IPS-18a (cell line): Measurements from ENCODE around the gene PRPS1L1.

Source experiments
- H3K27ac ChIP-seq: one replicate; pipeline ENCODE4 v1.5.1; 2013; ENCODE audit warnings: low read length
- H3K27me3 ChIP-seq: one replicate; pipeline ENCODE4 v1.6.1; 2013; ENCODE audit warnings: mild to moderate bottlenecking, low read length; ENCODE audit not compliant: control insufficient read depth, insufficient read depth
- H3K36me3 ChIP-seq: one replicate; pipeline ENCODE4 v1.6.1; 2013; ENCODE audit warnings: low read depth, low read length; ENCODE audit not compliant: control insufficient read depth
- H3K4me1 ChIP-seq: one replicate; pipeline ENCODE4 v1.6.1; 2013; ENCODE audit warnings: low read depth, low read length; ENCODE audit not compliant: control insufficient read depth
- H3K4me3 ChIP-seq: one replicate; pipeline ENCODE4 v1.5.1; 2013; ENCODE audit warnings: low read length
- H3K9ac ChIP-seq: one replicate; pipeline ENCODE4 v1.6.1; 2013; ENCODE audit warnings: mild to moderate bottlenecking, low read length, moderate library complexity
- H3K9me3 ChIP-seq: one replicate; pipeline ENCODE4 v1.6.1; 2013; ENCODE audit warnings: low read depth, low read length; ENCODE audit not compliant: control insufficient read depth

Gene PRPS1L1

DNA sequence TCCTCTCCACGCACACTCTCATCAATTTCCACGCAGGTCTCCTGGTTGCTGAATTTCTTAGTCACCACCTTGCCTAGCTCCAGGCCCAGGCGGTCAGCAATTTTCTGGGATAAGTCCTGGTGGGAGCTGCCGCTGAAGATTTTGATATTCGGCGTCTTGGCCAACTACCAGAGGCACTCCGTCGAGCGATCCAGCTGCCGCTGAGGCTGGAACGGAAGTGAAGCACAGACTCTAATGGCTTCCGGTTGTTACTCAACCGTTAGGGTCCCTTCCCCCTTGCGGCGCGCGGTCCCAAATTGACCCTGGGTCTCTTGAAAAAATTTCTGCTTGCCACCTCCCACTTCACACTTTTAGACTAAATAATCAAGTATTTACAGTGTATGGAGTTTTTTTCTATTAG lies at the start of gene PRPS1L1:
Gene PRPS1L1, minus strand, starts transcription at position 219 of the 400 bp plus-strand sequence.
- H3K9ac ChIP-seq = no peak within 1 kb of the TSS
- H3K9me3 ChIP-seq = no peaks in the 10 kb centered on the region
- H3K27ac ChIP-seq = no peak within 1 kb of the TSS
- no peak within 1 kb of the TSS for H3K4me3 ChIP-seq
- no peaks in the 10 kb centered on the region for H3K27me3 ChIP-seq
- no peaks in the 10 kb centered on the region for H3K36me3 ChIP-seq
- H3K4me1 ChIP-seq = no peaks in the 10 kb centered on the region

DNA sequence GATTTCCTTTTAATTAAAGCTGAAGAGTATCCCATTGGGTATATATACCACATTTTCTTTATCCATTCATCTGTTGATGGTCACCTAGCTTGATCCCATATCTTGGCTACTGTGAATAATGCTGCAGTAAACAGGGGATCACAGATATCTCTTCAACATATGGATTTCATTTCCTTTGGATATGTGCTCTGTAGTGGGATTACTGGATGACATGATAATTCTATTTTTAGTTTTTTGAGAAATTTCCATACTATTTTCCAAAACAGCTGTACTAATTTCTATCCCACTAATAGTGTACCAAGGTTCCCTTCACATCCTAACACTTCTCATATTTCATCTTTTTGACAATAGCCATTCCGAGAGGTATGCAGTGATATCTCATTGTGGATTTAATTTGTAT lies 48.8 kb upstream of the PRPS1L1 start:
- no peak overlapping the region for H3K27ac ChIP-seq

DNA sequence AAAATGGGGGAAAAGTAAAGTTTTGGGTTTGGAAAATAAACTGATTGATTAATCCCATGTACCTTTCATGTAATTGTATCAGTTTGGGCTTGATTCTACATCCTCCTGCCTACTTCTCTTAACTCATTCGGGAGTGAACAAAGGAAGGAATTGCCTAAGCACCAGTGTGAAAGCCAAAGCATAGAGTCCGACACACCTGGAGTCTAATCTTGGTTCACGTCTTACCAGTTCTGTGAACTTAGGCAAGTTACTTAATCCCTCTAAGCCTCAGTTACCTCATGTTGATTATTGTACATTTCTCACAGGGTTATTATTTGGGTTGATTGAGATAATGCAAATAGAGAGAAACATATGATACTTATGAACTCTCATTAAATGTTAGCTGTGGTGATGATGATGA lies 41.1 kb upstream of the PRPS1L1 start:
- Histone ChIP-seq H3K9me3 (no peaks in the 10 kb centered on the region), H3K4me3 (no peak overlapping the region), H3K27ac (no peak overlapping the region), H3K27me3 (no peaks in the 10 kb centered on the region), H3K4me1 (no peaks in the 10 kb centered on the region), H3K36me3 (no peaks in the 10 kb centered on the region), H3K9ac (no peak overlapping the region)

More for the DNA sequence above, 48.8 kb upstream of the PRPS1L1 start:
- Histone ChIP-seq H3K4me3 (no peak overlapping the region), H3K36me3 (no peaks in the 10 kb centered on the region), H3K27me3 (no peaks in the 10 kb centered on the region), H3K9me3 (no peaks in the 10 kb centered on the region), H3K4me1 (no peaks in the 10 kb centered on the region), H3K9ac (no peak overlapping the region)

DNA sequence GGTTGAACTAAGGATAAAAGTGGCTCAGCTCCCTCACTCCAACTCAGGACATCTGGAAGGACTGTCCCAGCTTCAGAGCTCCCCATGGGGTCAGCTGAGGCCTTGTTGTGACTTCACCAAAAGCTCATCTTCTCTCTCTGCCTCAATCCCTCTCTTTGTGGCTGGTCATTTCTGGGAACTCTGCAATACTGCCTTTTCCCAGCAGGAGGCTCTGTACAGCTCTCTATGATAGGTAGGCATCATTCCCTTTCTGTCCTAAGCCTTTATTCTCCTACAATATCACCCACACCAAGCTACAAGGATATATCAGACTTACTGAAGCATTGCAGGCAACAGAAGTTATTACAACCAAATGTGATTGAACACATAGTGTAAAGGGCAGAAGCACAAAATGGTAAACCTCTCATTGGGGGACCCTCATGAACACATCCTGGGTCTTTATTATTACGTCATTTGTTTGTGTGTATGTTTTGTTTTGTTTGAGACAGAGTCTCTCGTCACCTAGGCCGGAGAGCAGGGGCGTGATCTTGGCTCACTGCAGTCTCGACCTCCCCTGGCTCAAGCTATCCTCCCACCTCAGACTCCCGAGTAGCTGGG lies 36.7 kb upstream of the PRPS1L1 start:
- Histone ChIP-seq H3K4me3 (no peak overlapping the region), H3K27me3 (no peaks in the 10 kb centered on the region), H3K27ac (no peak overlapping the region), H3K36me3 (no peaks in the 10 kb centered on the region), H3K9me3 (no peaks in the 10 kb centered on the region), H3K9ac (no peak overlapping the region), H3K4me1 (no peaks in the 10 kb centered on the region)

DNA sequence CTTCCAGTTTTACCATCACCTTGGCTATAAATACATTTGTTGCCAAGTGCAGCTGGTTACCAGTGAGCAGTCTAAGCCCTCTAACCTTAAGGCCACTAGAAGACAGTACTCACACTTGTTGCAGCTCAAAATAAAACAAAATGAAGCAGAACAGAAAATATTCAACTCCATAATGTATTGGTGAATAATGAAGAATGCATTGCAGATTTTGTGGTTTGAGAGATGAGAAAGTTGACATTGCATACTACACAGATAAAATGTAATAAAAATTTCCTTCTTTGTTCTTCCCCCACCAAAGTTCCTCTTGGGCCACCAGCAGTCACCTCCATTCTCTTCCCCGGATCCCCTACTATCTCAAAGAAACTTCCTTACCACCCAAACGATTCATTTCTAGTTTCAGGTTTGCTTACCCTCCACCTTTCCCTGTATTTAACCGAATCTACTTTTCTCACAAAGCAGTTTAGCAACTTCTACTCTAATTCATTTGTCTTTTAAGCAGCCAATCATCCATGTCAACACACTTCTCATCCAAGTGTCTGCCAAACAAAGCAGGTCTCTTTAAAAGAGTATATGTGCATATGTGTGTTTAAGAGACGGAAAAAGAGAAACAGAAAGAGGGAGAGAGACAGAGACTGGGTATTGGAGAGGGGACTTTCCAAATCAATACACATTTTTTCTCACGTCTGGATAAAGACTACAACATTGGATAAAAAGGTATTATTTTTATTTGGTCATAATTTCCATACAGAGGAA lies 35.7 kb upstream of the PRPS1L1 start:
- Histone ChIP-seq H3K36me3 (no peaks in the 10 kb centered on the region), H3K9me3 (no peaks in the 10 kb centered on the region), H3K27me3 (no peaks in the 10 kb centered on the region), H3K4me1 (no peaks in the 10 kb centered on the region), H3K9ac (no peak overlapping the region), H3K27ac (no peak overlapping the region), H3K4me3 (no peak overlapping the region)

DNA sequence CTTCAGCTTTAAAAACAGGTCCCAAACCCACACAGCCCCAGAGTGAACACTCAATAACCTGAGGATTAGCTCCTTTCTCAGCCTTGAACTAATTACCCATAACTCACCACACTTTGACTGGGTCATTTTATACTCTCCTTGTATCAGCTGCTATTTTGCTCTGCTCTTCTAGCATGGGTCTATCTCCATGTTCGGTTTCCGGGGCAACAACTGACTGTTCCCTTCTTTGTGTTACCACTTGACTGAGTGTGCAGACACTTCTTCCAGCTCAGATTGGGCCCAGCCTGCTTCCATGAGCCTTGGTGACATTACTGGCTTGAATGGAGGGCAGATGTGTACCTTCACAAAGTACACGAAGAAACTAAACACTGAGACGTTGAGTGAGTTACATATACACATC lies 31.5 kb upstream of the PRPS1L1 start:
- no peaks in the 10 kb centered on the region for H3K36me3 ChIP-seq
- no peaks in the 10 kb centered on the region for H3K27me3 ChIP-seq
- no peaks in the 10 kb centered on the region for H3K9me3 ChIP-seq
- no peak overlapping the region for H3K9ac ChIP-seq
- no peak overlapping the region for H3K27ac ChIP-seq
- H3K4me1 ChIP-seq = no peaks in the 10 kb centered on the region
- no peak overlapping the region for H3K4me3 ChIP-seq

DNA sequence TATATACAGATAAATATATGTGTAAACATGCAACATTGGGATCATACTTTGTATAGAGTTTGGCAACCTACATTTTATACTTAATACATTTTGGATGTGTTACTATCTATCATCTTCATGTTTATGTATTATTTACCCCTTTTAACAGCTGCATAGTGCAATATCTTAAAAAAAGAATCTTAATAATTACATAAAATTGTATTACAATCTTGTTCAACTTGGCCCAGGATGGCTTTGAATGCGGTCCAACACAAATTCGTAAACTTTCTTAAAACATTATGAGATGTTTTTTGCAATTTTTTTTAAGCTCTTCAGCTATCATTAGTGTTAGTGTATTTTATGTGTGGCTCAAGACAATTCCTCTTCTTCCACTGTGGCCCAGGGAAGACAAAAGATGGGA lies 26.3 kb upstream of the PRPS1L1 start:
- Histone ChIP-seq H3K27me3 (no peaks in the 10 kb centered on the region), H3K36me3 (no peaks in the 10 kb centered on the region), H3K9ac (no peak overlapping the region), H3K4me1 (no peaks in the 10 kb centered on the region), H3K9me3 (no peaks in the 10 kb centered on the region), H3K4me3 (no peak overlapping the region), H3K27ac (no peak overlapping the region)

DNA sequence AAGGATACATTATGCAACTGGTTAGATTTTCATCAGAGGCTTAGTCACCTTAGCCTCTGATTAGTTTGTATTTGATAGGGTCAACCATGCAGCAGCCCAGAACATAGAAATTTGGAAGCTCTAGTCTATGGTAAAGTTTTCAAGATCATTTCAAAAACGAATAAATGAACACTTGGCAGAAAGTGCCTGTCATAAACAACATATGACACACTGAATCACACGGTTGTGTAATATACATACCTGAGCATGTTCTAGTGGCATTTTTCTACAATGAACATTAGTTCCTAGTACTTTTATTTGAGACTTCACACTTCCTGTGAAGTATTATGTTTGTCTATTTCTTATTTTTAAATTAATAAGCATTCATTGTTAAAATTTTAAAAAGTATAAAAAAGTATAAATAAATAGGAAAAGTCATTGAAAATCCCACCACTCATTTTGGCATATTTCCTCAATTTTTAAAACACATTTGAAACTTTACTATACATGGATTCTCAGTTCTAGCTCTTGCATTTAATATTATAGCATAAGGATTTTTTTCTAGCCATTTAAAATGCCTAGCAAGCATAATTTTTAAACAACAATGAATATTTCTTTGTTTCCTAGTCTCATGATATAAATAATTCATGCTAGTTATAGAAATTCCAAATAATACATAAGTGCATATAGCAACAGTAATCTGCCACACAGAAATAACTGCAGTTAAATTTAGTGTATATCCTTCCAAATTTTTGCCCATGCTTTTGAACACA lies 25.7 kb upstream of the PRPS1L1 start:
- Histone ChIP-seq H3K4me1 (no peaks in the 10 kb centered on the region), H3K36me3 (no peaks in the 10 kb centered on the region), H3K27me3 (no peaks in the 10 kb centered on the region), H3K27ac (no peak overlapping the region), H3K4me3 (no peak overlapping the region), H3K9ac (no peak overlapping the region), H3K9me3 (no peaks in the 10 kb centered on the region)

DNA sequence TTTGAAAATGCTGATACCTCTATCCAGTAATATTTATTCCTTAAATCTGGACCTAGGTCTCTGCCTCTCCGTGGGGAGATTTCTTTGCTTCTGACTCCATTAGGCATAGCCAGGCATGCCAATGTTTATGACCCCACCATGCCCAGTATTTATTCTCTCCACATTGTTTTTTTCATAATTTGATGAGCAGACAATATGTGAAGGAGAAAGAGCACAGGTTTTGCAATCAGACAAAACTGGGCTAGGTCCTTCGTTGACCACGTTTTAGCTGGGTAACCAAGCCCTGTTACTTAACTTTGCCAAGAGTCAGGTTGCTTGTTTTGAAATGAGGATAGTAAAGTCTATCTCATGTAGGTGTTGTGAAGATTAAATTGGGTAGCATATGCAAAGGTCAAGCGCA lies 21.6 kb upstream of the PRPS1L1 start:
- Histone ChIP-seq H3K27ac (no peak overlapping the region), H3K4me1 (no peaks in the 10 kb centered on the region), H3K9me3 (no peaks in the 10 kb centered on the region), H3K4me3 (no peak overlapping the region), H3K9ac (no peak overlapping the region), H3K36me3 (no peaks in the 10 kb centered on the region), H3K27me3 (no peaks in the 10 kb centered on the region)

DNA sequence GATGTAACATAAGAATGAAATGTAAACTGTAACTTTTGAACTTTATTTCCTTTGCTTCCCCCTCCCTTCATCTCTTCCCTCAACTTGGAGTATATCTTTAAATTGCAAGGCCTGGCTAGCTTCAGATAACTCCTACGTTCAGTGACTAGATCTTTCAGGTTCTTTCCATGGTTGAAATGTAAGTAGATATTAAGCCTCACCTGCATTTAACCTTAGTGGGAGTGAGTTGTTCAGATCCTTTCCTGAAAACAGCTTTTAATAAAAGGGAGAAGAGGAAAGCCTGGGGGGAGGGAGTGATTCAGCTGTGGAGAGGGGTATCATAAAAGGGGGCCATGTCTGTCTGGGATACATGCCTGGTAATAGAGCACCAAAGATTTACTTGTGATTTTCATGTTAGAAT lies 19.0 kb upstream of the PRPS1L1 start:
- Histone ChIP-seq H3K27me3 (no peaks in the 10 kb centered on the region), H3K9ac (no peak overlapping the region), H3K27ac (no peak overlapping the region), H3K4me1 (no peaks in the 10 kb centered on the region), H3K9me3 (no peaks in the 10 kb centered on the region), H3K4me3 (no peak overlapping the region), H3K36me3 (no peaks in the 10 kb centered on the region)

DNA sequence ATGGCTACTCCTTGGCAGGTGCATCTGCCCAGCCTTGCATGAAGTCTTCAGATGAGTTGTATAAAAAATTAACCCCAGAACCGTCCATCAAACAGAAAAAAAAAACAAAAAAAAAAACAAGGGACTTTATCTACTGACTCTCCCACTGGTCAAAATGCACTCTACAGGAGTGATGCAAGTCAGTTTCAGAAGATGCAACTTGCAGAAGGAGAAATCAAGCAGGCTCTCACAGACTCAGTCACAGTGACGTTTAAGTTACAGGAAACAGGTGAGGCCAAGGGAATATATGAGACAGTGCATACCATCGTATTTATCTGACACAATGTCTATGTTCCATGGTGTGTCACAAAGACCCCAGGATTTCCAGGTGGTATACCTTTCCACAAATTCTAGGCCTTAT lies 17.5 kb upstream of the PRPS1L1 start:
- no peaks in the 10 kb centered on the region for H3K36me3 ChIP-seq
- no peak overlapping the region for H3K27ac ChIP-seq
- no peaks in the 10 kb centered on the region for H3K4me1 ChIP-seq
- no peaks in the 10 kb centered on the region for H3K27me3 ChIP-seq
- no peak overlapping the region for H3K9ac ChIP-seq
- no peaks in the 10 kb centered on the region for H3K9me3 ChIP-seq
- H3K4me3 ChIP-seq = no peak overlapping the region
